Mucosa of descending colon (tissue), 3 donors: Measurements from ENCODE around the gene TBC1D14. TPM values are rescaled to one million over a fixed set of nuclear protein-coding genes. Genes with fewer than 3 reads are reported as not detected.

Source experiments
- ATAC-seq: fragments of 200-7000 bp; cut with Tn5 transposase; one replicate; pipeline ENCODE4 v1.9.1; 2020; ENCODE audit warnings: mild to moderate bottlenecking, moderate library complexity
- DNase-seq, 3 donors: peaks; one replicate each; pipeline ENCODE4 v3.0.0-alpha.2; 2020
- H3K36me3 ChIP-seq: fragments of 200-600 bp; one replicate; pipeline ENCODE4 v1.8.0; 2021; ENCODE audit warnings: low read depth, mild to moderate bottlenecking
- H3K4me1 ChIP-seq: fragments of 200-600 bp; one replicate; pipeline ENCODE4 v1.8.0; 2021; ENCODE audit warnings: low read depth, mild to moderate bottlenecking
- H3K4me3 ChIP-seq: fragments of 200-600 bp; one replicate; pipeline ENCODE4 v1.8.0; 2021; ENCODE audit warnings: mild to moderate bottlenecking
- H3K9me3 ChIP-seq: fragments of 200-600 bp; one replicate; pipeline ENCODE4 v1.8.0; 2021; ENCODE audit warnings: mild to moderate bottlenecking
- CTCF ChIP-seq: fragments of 200-600 bp; IDR thresholded peaks from one replicate; pipeline ENCODE4 v1.8.0; 2022; ENCODE audit warnings: antibody characterized with exemption, mild to moderate bottlenecking
- intact Hi-C, 2 donors: fragments of 100-400 bp; cut with DNase I in 1 of 2; cut with micrococcal nuclease in 1 of 2; formaldehyde crosslinking; loops; one replicate each; pipeline versions ENCODE4 v1.11.0 to v1.11.1; 2022; cut with DNase I, micrococcal nuclease
- total RNA-seq, 3 donors: library from RNA; stranded (reverse); fragmentation: NEBNext Ultra II Directional in 2 of 3; extraction: Animal tissue kit (Norgen Biotek cat#: 25700) in 2 of 3; gene quantifications; one replicate each; pipeline versions ENCODE4 v1.2.1 to v1.2.4, GENCODE V29; 2021 to 2023
- donor health status: DM: no; HTN: no; CAD: no; lungs with moderate emphysema.
- donor health status: DM: no; HTN: no; CAD: no.
- donor health status: DM: no; HTN: yes; CAD: no.

The TBC1D14 gene
- total RNA-seq, 3 donors from 2014 or later = 51.8 to 70.8 (median 56.2) TPM

GRCh38 chr4:6948134-6948460 lies 38.5 kb downstream of the TBC1D14 start:
- H3K4me1 ChIP-seq = peaks cover 40% of the 10 kb centered on the region
- no peaks in the 10 kb centered on the region for H3K36me3 ChIP-seq
- no peak overlapping the region for H3K4me3 ChIP-seq
- no peak for ATAC-seq
- DNase-seq = no peak
- no peak for TF ChIP-seq CTCF
- no peaks in the 10 kb centered on the region for H3K9me3 ChIP-seq
- intact Hi-C loops = no loop called here

GRCh38 chr4:6951880-6952381 lies 42.3 kb downstream of the TBC1D14 start:
- DNase-seq (peak in 1 of 3 donors; percentile 23), ATAC-seq (no peak)
- intact Hi-C loops = no loop called here
- no peaks in the 10 kb centered on the region for H3K9me3 ChIP-seq
- H3K4me3 ChIP-seq = no peak overlapping the region
- H3K36me3 ChIP-seq = no peaks in the 10 kb centered on the region
- peaks cover 14% of the 10 kb centered on the region for H3K4me1 ChIP-seq
- TF ChIP-seq CTCF = no peak

GRCh38 chr4:6953751-6954380 lies 44.2 kb downstream of the TBC1D14 start:
- TF ChIP-seq CTCF = no peak
- H3K4me1 ChIP-seq = peaks cover 12% of the 10 kb centered on the region
- intact Hi-C loops = no loop called here
- no peak overlapping the region for H3K4me3 ChIP-seq
- H3K36me3 ChIP-seq = no peaks in the 10 kb centered on the region
- H3K9me3 ChIP-seq = no peaks in the 10 kb centered on the region
- DNase-seq = peak; percentile 91 to 94 (median 93)
- ATAC-seq = peak; percentile 88

GRCh38 chr4:6955261-6955911 lies 45.8 kb downstream of the TBC1D14 start:
- no peak for TF ChIP-seq CTCF
- DNase-seq (peak in 1 of 3 donors; percentile 36), ATAC-seq (no peak)
- peaks cover 14% of the 10 kb centered on the region for H3K4me1 ChIP-seq
- H3K4me3 ChIP-seq = no peak overlapping the region
- no peaks in the 10 kb centered on the region for H3K9me3 ChIP-seq
- no peaks in the 10 kb centered on the region for H3K36me3 ChIP-seq
- intact Hi-C loops = no loop called here

- no peak for ATAC-seq
- intact Hi-C loops = no loop called here
- H3K9me3 ChIP-seq = no peaks in the 10 kb centered on the region
- H3K36me3 ChIP-seq = no peaks in the 10 kb centered on the region
- H3K4me1 ChIP-seq = peaks cover 14% of the 10 kb centered on the region
- no peak for DNase-seq
- no peak for TF ChIP-seq CTCF
- no peak overlapping the region for H3K4me3 ChIP-seq
Measured at GRCh38 chr4:6956087-6956433, 46.4 kb downstream of the TBC1D14 start.
